IMR-90 (cell line): ENCODE data around the gene PRTFDC1. TPM values are rescaled to one million over a fixed set of nuclear protein-coding genes. Genes with fewer than 3 reads are reported as not detected.

Experiments used
- ATAC-seq: fragments of 200-7000 bp; cut with Tn5 transposase; 2 replicates; pipeline ENCODE4 v1.9.1; 2020; ENCODE audit warnings: low read depth, mild to moderate bottlenecking, moderate library complexity
- BruUV-seq: library from RNA; stranded (reverse); fragments of 400-500 nt; replicated peaks from 2 replicates; lab custom pipeline; 2021; lab: Mats Ljungman, UMichigan
- CTCF ChIA-PET: fragments of 300-600 bp; formaldehyde crosslinking; extraction: SDS; loops from one replicate; lab custom pipeline; 2021; ENCODE audit warnings: antibody characterized with exemption; lab: Yijun Ruan, JAX
- POLR2A ChIA-PET: fragments of 300-600 bp; sonication (Branson Sonifier 250); formaldehyde crosslinking; loops from one replicate; lab custom pipeline; 2022; ENCODE audit warnings: antibody characterized with exemption; ENCODE audit not compliant: unreplicated experiment; lab: Charles Lee
- DNase-seq: peaks from one replicate; pipeline ENCODE4 v3.0.0; 2013
- H2AFZ ChIP-seq: replicated peaks from 2 replicates; pipeline ENCODE3; 2013; ENCODE audit warnings: low read length, mild to moderate bottlenecking; ENCODE audit not compliant: poor library complexity
- H2AK5ac ChIP-seq: 2 replicates; pipeline ENCODE4 v1.6.1; 2013; ENCODE audit warnings: low read depth, low read length, inconsistent platforms
- H2AK9ac ChIP-seq: replicated peaks from 2 replicates; pipeline ENCODE3; 2013; ENCODE audit warnings: mild to moderate bottlenecking, low read depth, low read length, moderate library complexity; ENCODE audit not compliant: poor library complexity
- H2BK120ac ChIP-seq: 2 replicates; pipeline ENCODE4 v1.6.1; 2013; ENCODE audit warnings: low read depth, low read length, inconsistent platforms
- H2BK15ac ChIP-seq: 3 replicates; pipeline ENCODE4 v1.6.1; 2013; ENCODE audit warnings: low read depth, low read length, inconsistent platforms
- H2BK20ac ChIP-seq: 2 replicates; pipeline ENCODE4 v1.6.1; 2013; ENCODE audit warnings: low read depth, mild to moderate bottlenecking, inconsistent platforms, low read length, moderate library complexity
- H2BK5ac ChIP-seq: 2 replicates; pipeline ENCODE4 v1.6.1; 2013; ENCODE audit warnings: mild to moderate bottlenecking, low read depth, low read length, inconsistent platforms; ENCODE audit not compliant: poor library complexity, severe bottlenecking
- H3K14ac ChIP-seq: replicated peaks from 2 replicates; pipeline ENCODE4 v1.6.1; 2013; ENCODE audit warnings: low read depth, low read length, inconsistent platforms
- H3K18ac ChIP-seq: 2 replicates; pipeline ENCODE4 v1.6.1; 2013; ENCODE audit warnings: low read depth, low read length, control low read depth
- H3K23ac ChIP-seq: 2 replicates; pipeline ENCODE4 v1.6.1; 2013; ENCODE audit warnings: low read depth, low read length, inconsistent platforms
- H3K27ac ChIP-seq: 2 replicates; pipeline ENCODE4 v1.5.1; 2013; ENCODE audit warnings: mild to moderate bottlenecking, control low read depth, low read length; ENCODE audit not compliant: insufficient read depth
- H3K27me3 ChIP-seq: 2 replicates; pipeline ENCODE4 v1.6.1; 2013; ENCODE audit warnings: low read length; ENCODE audit not compliant: control insufficient read depth, insufficient read depth
- H3K36me3 ChIP-seq: 2 replicates; pipeline ENCODE4 v1.6.1; 2013; ENCODE audit warnings: low read length, mixed read lengths; ENCODE audit not compliant: control insufficient read depth, insufficient read depth
- H3K4ac ChIP-seq: 2 replicates; pipeline ENCODE4 v1.6.1; 2013; ENCODE audit warnings: low read depth, low read length, inconsistent platforms
- H3K4me1 ChIP-seq: 2 replicates; pipeline ENCODE4 v1.6.1; 2013; ENCODE audit warnings: low read length, mixed read lengths; ENCODE audit not compliant: control insufficient read depth, insufficient read depth
- H3K4me2 ChIP-seq: 2 replicates; pipeline ENCODE4 v1.6.1; 2013; ENCODE audit warnings: low read depth, mild to moderate bottlenecking, control low read depth, low read length, moderate library complexity
- H3K4me3 ChIP-seq: 2 replicates; pipeline ENCODE4 v1.5.1; 2013; ENCODE audit warnings: low read depth, mild to moderate bottlenecking, control low read depth, low read length, moderate library complexity; ENCODE audit not compliant: insufficient read depth
- H3K56ac ChIP-seq: 2 replicates; pipeline ENCODE4 v1.6.1; 2013; ENCODE audit warnings: low read length, inconsistent platforms; ENCODE audit not compliant: insufficient read depth; ENCODE audit errors: extremely low read depth
- H3K79me1 ChIP-seq, 2 experiments: 2 replicates each; pipeline ENCODE4 v1.6.1; 2013; ENCODE audit warnings: low read length in 2 of 2, inconsistent platforms in 1 of 2, low read depth in 1 of 2
- H3K9ac ChIP-seq: 2 replicates; pipeline ENCODE4 v1.6.1; 2013; ENCODE audit warnings: low read depth, low read length, control low read depth
- H3K9me1 ChIP-seq: 2 replicates; pipeline ENCODE4 v1.6.1; 2013; ENCODE audit warnings: low read length, inconsistent platforms; ENCODE audit not compliant: insufficient read depth
- H3K9me3 ChIP-seq: 2 replicates; pipeline ENCODE4 v1.6.1; 2013; ENCODE audit warnings: low read length; ENCODE audit not compliant: control insufficient read depth, insufficient read depth
- H4K20me1 ChIP-seq: 2 replicates; pipeline ENCODE4 v1.6.1; 2013; ENCODE audit warnings: low read length, inconsistent platforms; ENCODE audit not compliant: insufficient read depth
- H4K5ac ChIP-seq: 2 replicates; pipeline ENCODE4 v1.6.1; 2013; ENCODE audit warnings: mild to moderate bottlenecking, low read depth, low read length, control low read depth
- H4K8ac ChIP-seq, 2 experiments: 2 replicates each; pipeline ENCODE4 v1.6.1; 2013; ENCODE audit warnings: low read depth in 2 of 2, low read length in 2 of 2, control low read depth in 1 of 2, inconsistent platforms in 1 of 2
- H4K91ac ChIP-seq: 2 replicates; pipeline ENCODE4 v1.6.1; 2013; ENCODE audit warnings: low read depth, low read length, inconsistent platforms; ENCODE audit not compliant: insufficient read depth
- BHLHE40 ChIP-seq: fragments of 150-350 bp; IDR thresholded peaks from 2 replicates; pipeline ENCODE4 v1.6.1; 2016; ENCODE audit warnings: mild to moderate bottlenecking, low read depth, low read length
- CEBPB ChIP-seq: IDR thresholded peaks from 2 replicates; pipeline ENCODE4 v1.6.1; 2012; ENCODE audit warnings: low read depth, low read length, improper control_type of control experiment
- CHD1 ChIP-seq: IDR thresholded peaks from 2 replicates; pipeline ENCODE4 v1.6.1; 2012; ENCODE audit warnings: low read depth, low read length, improper control_type of control experiment
- CTCF ChIP-seq: conservative IDR thresholded peaks from 2 replicates; pipeline ENCODE4 v1.5.1; 2012; ENCODE audit warnings: mild to moderate bottlenecking, low read depth, low read length, improper control_type of control experiment
- FOS ChIP-seq: fragments of 150-350 bp; IDR thresholded peaks from 2 replicates; pipeline ENCODE4 v1.6.1; 2016; ENCODE audit warnings: low read depth, low read length
- MAFK ChIP-seq: IDR thresholded peaks from 2 replicates; pipeline ENCODE4 v1.6.1; 2012; ENCODE audit warnings: low read depth, low read length, improper control_type of control experiment
- MAZ ChIP-seq: IDR thresholded peaks from 2 replicates; pipeline ENCODE4 v1.6.1; 2012; ENCODE audit warnings: low read depth, mild to moderate bottlenecking, low read length, improper control_type of control experiment, moderate library complexity, borderline replicate concordance
- MXI1 ChIP-seq: IDR thresholded peaks from 2 replicates; pipeline ENCODE4 v1.6.1; 2012; ENCODE audit warnings: low read depth, mild to moderate bottlenecking, low read length, moderate library complexity, borderline replicate concordance
- NFE2L2 ChIP-seq: fragments of 150-350 bp; IDR thresholded peaks from 2 replicates; pipeline ENCODE4 v1.6.1; 2016; ENCODE audit warnings: low read depth, mild to moderate bottlenecking, low read length
- POLR2A ChIP-seq: IDR thresholded peaks from 2 replicates; pipeline ENCODE4 v1.6.1; 2012; ENCODE audit warnings: mild to moderate bottlenecking, low read depth, low read length
- RAD21 ChIP-seq: IDR thresholded peaks from 2 replicates; pipeline ENCODE4 v1.6.1; 2012; ENCODE audit warnings: low read length, improper control_type of control experiment
- RCOR1 ChIP-seq: IDR thresholded peaks from 2 replicates; pipeline ENCODE4 v1.6.1; 2012; ENCODE audit warnings: mild to moderate bottlenecking, low read length, improper control_type of control experiment; ENCODE audit not compliant: insufficient replicate concordance
- RFX5 ChIP-seq: IDR thresholded peaks from 2 replicates; pipeline ENCODE4 v1.8.0; 2012; ENCODE audit warnings: low read depth, mild to moderate bottlenecking, low read length, moderate library complexity
- SMC3 ChIP-seq: fragments of 150-350 bp; IDR thresholded peaks from 2 replicates; pipeline ENCODE4 v1.6.1; 2016; ENCODE audit warnings: low read depth, mild to moderate bottlenecking, antibody characterized with exemption, low read length, moderate library complexity
- WGBS, 2 experiments: methylation state at CpG; one replicate each; pipeline versions ENCODE4 v1.1.5 to v1.1.7; 2013; ENCODE audit warnings: missing lambda C conversion rate in 2 of 2; ENCODE audit not compliant: insufficient read length in 1 of 2; ENCODE audit errors: extremely low coverage in 2 of 2; 5-methylcytosine and 5-hydroxymethylcytosine counted together
- dilution Hi-C: fragments of 300-500 bp; cut with HindIII; formaldehyde crosslinking; loops from one replicate; pipeline ENCODE4 v1.14.3; 2018; ENCODE audit warnings: low sequenced_read_pairs; ENCODE audit not compliant: unreplicated experiment
- in situ Hi-C: fragments of 300-500 bp; cut with MboI; formaldehyde crosslinking; loops from 3 replicates; pipeline ENCODE4 v1.14.3; 2019; ENCODE audit warnings: low sequenced_read_pairs, inconsistent platforms, mixed read lengths
- intact Hi-C: fragments of 100-400 bp; cut with micrococcal nuclease; formaldehyde crosslinking; loops from 2 replicates; pipeline ENCODE4 v1.10.0; 2022
- polyA plus RNA-seq, 3 experiments: library from polyadenylated mRNA; depleted of rRNA; stranded (reverse); fragments of >200 nt; gene quantifications; 2 replicates each; pipeline ENCODE4 v1.2.3, GENCODE V29; 2012; ENCODE audit warnings: low replicate concordance in 1 of 3
- total RNA-seq: library from RNA; depleted of rRNA; stranded (reverse); fragments of >200 nt; gene quantifications from 2 replicates; pipeline ENCODE4 v1.2.3, GENCODE V29; 2012
- TF ChIP-seq, protein P1 (sequence below): fragments of 150-350 bp; IDR thresholded peaks from 2 replicates; pipeline ENCODE4 v1.6.1; 2017; ENCODE audit warnings: mild to moderate bottlenecking, antibody characterized with exemption, low read length, low read depth
- TF ChIP-seq, protein P2 (sequence below): fragments of 150-350 bp; IDR thresholded peaks from 2 replicates; pipeline ENCODE4 v1.6.1; 2016; ENCODE audit warnings: low read depth, mild to moderate bottlenecking, low read length, moderate library complexity, borderline replicate concordance

PRTFDC1 gene
- total and polyA plus RNA-seq, 2 of the 4 experiments (the other 2 are of a cell fraction) = 12.3 to 17.9 TPM

GRCh38 chr10:24989867-24990266, 37.5 kb upstream of the PRTFDC1 start:
- in situ Hi-C loops (loop anchor here (10.0 kb wide), 1 partner anchor 355 kb away; no protein-coding TSS in a partner anchor), intact Hi-C loops (loop anchor here (2.0 kb wide), 3 partner anchors 265 to 347 kb away; no protein-coding TSS in a partner anchor), dilution Hi-C loops (no loop called here)
- no peak overlapping the region for H2AK9ac ChIP-seq
- no CpG with 5 or more reads among the region's 1 CpG for WGBS, 2 experiments
- H3K9ac ChIP-seq = no peak overlapping the region
- H3K56ac ChIP-seq = no peak overlapping the region
- TF ChIP-seq MXI1 (no peak), CHD1 (no peak), SMC3 (peak; percentile 48; the same call in 1 of the 2 replicates), FOS (no peak), MAZ (no peak), RCOR1 (no peak), CEBPB (no peak), NFE2L2 (no peak), POLR2A (no peak), CTCF (peak; percentile 38; the same call in 1 of the 2 replicates), RFX5 (no peak), BHLHE40 (no peak), RAD21 (peak; percentile 55), MAFK (no peak)
- TF ChIP-seq, protein P1, sequence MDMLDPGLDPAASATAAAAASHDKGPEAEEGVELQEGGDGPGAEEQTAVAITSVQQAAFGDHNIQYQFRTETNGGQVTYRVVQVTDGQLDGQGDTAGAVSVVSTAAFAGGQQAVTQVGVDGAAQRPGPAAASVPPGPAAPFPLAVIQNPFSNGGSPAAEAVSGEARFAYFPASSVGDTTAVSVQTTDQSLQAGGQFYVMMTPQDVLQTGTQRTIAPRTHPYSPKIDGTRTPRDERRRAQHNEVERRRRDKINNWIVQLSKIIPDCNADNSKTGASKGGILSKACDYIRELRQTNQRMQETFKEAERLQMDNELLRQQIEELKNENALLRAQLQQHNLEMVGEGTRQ = no peak
- TF ChIP-seq, protein P2, sequence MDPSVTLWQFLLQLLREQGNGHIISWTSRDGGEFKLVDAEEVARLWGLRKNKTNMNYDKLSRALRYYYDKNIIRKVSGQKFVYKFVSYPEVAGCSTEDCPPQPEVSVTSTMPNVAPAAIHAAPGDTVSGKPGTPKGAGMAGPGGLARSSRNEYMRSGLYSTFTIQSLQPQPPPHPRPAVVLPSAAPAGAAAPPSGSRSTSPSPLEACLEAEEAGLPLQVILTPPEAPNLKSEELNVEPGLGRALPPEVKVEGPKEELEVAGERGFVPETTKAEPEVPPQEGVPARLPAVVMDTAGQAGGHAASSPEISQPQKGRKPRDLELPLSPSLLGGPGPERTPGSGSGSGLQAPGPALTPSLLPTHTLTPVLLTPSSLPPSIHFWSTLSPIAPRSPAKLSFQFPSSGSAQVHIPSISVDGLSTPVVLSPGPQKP = no peak
- H2AK5ac ChIP-seq = no peak overlapping the region
- H3K36me3 ChIP-seq = no peaks in the 10 kb centered on the region
- H3K9me3 ChIP-seq = peaks cover 2% of the 10 kb centered on the region; the same call in 1 of the 2 replicates
- H3K4me3 ChIP-seq = no peak overlapping the region
- H3K27ac ChIP-seq = no peak overlapping the region
- H3K4me1 ChIP-seq = no peaks in the 10 kb centered on the region
- POLR2A ChIA-PET = no interaction called here
- no peak overlapping the region for H2BK120ac ChIP-seq
- H2BK20ac ChIP-seq = no peak overlapping the region
- H3K4me2 ChIP-seq = no peak overlapping the region
- no peak overlapping the region for H3K14ac ChIP-seq
- DNase-seq = peak; percentile 23
- H3K9me1 ChIP-seq = peaks cover 3% of the 10 kb centered on the region; the same call in 1 of the 2 replicates
- BruUV-seq = no TSS peak
- H4K91ac ChIP-seq = no peak overlapping the region
- H2AFZ ChIP-seq = no peak overlapping the region
- no peak overlapping the region for H4K5ac ChIP-seq
- H3K23ac ChIP-seq = no peak overlapping the region
- no peaks in the 10 kb centered on the region for H3K27me3 ChIP-seq
- no peak overlapping the region for H4K8ac ChIP-seq
- no peak overlapping the region for H3K4ac ChIP-seq
- no peaks in the 10 kb centered on the region for H4K20me1 ChIP-seq
- H2BK5ac ChIP-seq = no peak overlapping the region
- no peak for ATAC-seq
- H3K79me1 ChIP-seq = no peaks in the 10 kb centered on the region
- CTCF ChIA-PET = interaction anchor here (0.9 to 1.0 kb wide), 2 partner anchors 51 to 347 kb away, joined by 3 to 4 read pairs; no protein-coding TSS in a partner anchor
- H3K18ac ChIP-seq = no peak overlapping the region
- no peak overlapping the region for H2BK15ac ChIP-seq
